Measurements from ENCODE around the gene SYNE2. TPM values are rescaled to one million over a fixed set of nuclear protein-coding genes. Genes with fewer than 3 reads are reported as not detected.
"Not testable (repeated sequence)": the region's sequence is repeated elsewhere in the genome, so short reads cannot be mapped to it uniquely, and the experiment has no call there.

SYNE2 gene
- total RNA-seq, 1 donor from 2014 or later: 36.6 TPM

DNA sequence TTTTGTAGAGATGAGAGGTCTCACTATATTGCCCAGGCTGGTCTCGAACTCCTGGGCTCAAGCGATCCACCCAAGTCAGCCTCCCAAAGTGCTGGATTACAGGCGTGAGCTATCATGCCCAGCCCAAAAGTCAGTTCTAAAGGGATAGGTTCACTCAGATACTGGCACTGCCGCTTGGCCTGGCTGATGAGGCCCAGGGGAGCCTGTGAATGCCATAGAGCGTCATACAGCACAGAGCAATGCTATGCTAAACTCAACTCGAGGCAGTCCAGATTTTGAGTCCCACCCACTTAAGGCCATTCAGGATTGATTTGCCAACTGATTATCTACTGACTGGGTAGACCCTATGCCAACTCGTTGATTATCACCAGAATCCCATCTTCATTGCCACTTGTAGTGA lies 262.0 kb downstream of the SYNE2 start:
- no peak for DNase-seq (ENCODE audit: low read depth)
- TF ChIP-seq, protein P1, sequence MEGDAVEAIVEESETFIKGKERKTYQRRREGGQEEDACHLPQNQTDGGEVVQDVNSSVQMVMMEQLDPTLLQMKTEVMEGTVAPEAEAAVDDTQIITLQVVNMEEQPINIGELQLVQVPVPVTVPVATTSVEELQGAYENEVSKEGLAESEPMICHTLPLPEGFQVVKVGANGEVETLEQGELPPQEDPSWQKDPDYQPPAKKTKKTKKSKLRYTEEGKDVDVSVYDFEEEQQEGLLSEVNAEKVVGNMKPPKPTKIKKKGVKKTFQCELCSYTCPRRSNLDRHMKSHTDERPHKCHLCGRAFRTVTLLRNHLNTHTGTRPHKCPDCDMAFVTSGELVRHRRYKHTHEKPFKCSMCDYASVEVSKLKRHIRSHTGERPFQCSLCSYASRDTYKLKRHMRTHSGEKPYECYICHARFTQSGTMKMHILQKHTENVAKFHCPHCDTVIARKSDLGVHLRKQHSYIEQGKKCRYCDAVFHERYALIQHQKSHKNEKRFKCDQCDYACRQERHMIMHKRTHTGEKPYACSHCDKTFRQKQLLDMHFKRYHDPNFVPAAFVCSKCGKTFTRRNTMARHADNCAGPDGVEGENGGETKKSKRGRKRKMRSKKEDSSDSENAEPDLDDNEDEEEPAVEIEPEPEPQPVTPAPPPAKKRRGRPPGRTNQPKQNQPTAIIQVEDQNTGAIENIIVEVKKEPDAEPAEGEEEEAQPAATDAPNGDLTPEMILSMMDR (IDR thresholded peaks at IDR 0.05; ENCODE audit: insufficient read depth, low read length, severe bottlenecking): no peak
- Histone ChIP-seq H3K4me3 (ENCODE audit: low read depth, low read length) (no peak overlapping the region), H3K27me3 (ENCODE audit: control insufficient read depth, insufficient read depth, low read length) (no peaks in the 10 kb centered on the region), H3K36me3 (ENCODE audit: control insufficient read depth, insufficient read depth, low read length) (peaks cover 3% of the 10 kb centered on the region)
- no peak for FAIRE-seq

DNA sequence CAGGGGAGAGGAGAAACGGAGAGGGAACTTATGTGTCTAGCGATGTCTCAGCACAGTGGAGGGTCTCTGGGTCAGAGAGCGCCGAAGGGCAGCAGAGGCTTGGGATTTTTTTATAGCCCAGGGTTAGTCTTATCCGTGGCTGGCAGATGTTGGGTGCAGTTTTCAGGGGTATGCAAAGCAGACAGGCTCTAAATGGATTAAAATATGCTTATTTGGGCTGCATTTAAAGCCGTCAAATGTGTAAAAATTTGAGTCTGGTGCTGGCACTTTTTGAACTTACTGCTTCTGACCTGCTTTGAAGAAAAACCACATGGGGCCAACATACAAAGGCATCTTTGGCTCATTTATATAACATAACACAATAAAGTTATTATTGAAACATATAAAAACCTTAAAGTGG lies 262.6 kb downstream of the SYNE2 start:
- DNase-seq (ENCODE audit: low read depth) (no peak), FAIRE-seq (no peak)
- Histone ChIP-seq H3K4me3 (ENCODE audit: low read depth, low read length) (no peak overlapping the region), H3K36me3 (ENCODE audit: control insufficient read depth, insufficient read depth, low read length) (peaks cover 3% of the 10 kb centered on the region), H3K27me3 (ENCODE audit: control insufficient read depth, insufficient read depth, low read length) (no peaks in the 10 kb centered on the region)
- TF ChIP-seq, protein P1 (IDR thresholded peaks at IDR 0.05; ENCODE audit: insufficient read depth, low read length, severe bottlenecking): no peak

DNA sequence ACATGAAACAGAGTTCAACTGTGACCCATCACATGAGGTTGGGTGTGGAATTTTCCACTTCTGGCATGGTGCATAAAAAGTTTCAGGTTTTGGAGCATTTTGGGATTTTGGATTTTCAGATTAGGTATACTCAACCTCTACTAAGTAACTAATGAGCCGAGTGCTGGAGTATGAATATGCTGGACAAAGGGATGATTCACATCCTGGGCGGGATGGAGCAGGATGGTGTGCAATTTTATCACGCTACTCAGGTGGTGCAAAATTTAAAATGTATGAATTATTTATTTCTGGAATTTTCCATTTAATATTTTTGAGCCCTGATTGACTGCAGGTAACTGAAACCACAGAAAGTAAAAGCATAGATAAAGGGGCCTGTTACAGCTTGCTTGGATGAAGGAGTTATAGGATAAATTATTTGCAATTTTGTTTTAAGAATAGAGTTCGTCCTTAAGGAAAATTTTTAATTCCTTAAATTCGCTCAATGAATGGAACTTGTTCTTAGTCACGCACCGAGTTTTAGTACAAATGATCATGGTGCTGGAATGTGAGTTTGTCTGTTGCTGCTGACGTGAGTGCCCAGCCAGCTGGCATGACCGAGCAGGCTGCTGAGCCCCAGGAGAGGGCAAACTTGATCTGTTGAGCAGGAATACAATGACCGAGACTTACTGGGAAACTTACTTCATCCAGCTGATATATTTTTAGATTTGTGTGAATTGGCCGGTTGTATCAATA lies 265.0 kb downstream of the SYNE2 start:
- Histone ChIP-seq H3K36me3 (ENCODE audit: control insufficient read depth, insufficient read depth, low read length) (peaks cover 7% of the 10 kb centered on the region), H3K4me3 (ENCODE audit: low read depth, low read length) (no peak overlapping the region), H3K27me3 (ENCODE audit: control insufficient read depth, insufficient read depth, low read length) (no peaks in the 10 kb centered on the region)
- TF ChIP-seq, protein P1 (IDR thresholded peaks at IDR 0.05; ENCODE audit: insufficient read depth, low read length, severe bottlenecking): no peak
- FAIRE-seq (no peak), DNase-seq (ENCODE audit: low read depth) (peak; percentile 98)

DNA sequence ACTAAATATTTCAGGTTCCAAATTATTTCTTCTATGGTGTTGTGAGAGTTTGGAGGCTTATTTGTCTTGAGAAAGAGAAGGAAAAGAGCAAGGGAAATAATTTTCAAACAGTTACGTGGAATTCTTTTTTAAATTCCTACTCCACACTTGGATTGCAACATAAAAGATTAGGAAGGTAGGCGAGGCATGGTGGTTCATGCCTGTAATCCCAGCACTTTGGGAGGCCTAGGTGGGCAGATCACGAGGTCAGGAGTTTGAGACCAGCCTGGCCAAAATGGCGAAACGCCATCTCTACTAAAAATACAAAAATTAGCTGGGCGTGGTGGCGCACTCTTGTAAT lies 265.6 kb downstream of the SYNE2 start:
- not testable (repeated sequence) for H3K4me3 ChIP-seq (ENCODE audit: low read depth, low read length); DNase-seq (ENCODE audit: low read depth); H3K36me3 ChIP-seq (ENCODE audit: control insufficient read depth, insufficient read depth, low read length); FAIRE-seq; H3K27me3 ChIP-seq (ENCODE audit: control insufficient read depth, insufficient read depth, low read length)

DNA sequence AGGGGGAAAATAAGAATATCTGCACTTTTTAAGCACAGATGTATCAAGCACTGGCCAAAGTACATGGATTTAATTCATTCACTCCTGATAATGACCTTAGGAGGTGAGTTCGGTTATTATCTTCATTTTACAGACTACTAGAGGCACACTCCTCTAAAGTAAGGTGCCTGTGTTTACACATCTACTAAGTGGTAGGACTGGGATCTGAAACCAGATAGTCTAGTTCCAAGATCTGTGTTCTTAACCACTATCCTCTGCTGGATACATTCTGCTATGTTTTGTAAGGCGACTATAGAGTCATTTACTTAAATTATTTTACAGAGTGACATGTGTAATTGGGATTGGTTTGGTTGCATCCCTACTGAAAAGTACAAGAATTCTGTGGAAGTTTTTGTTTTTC lies 266.1 kb downstream of the SYNE2 start:
- no peak for FAIRE-seq
- TF ChIP-seq, protein P1 (IDR thresholded peaks at IDR 0.05; ENCODE audit: insufficient read depth, low read length, severe bottlenecking): no peak
- H3K36me3 ChIP-seq (ENCODE audit: control insufficient read depth, insufficient read depth, low read length): peaks cover 10% of the 10 kb centered on the region
- H3K4me3 ChIP-seq (ENCODE audit: low read depth, low read length): no peak overlapping the region
- H3K27me3 ChIP-seq (ENCODE audit: control insufficient read depth, insufficient read depth, low read length): no peaks in the 10 kb centered on the region
- peak; percentile 40 for DNase-seq (ENCODE audit: low read depth)

DNA sequence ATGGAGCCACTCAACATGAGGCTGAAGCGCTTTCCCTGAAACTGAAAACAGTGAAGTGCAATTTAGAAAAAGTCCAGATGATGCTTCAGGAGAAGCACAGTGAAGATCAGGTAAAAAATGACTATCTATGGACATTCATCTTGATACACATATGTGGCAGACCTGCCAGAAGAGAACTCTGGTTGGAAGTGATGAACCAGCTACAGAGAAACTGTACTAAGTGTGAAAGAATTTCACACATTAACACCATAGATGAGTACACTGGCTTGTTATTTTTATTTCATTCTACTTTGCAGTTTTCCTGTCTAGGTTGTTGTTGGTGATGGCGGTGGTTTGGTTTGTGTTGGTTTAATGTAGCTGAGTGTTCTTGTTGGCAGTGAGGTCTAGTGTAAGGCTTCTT lies 266.7 kb downstream of the SYNE2 start:
- FAIRE-seq: no peak
- no peak for DNase-seq (ENCODE audit: low read depth)
- TF ChIP-seq, protein P1 (IDR thresholded peaks at IDR 0.05; ENCODE audit: insufficient read depth, low read length, severe bottlenecking): no peak
- no peaks in the 10 kb centered on the region for H3K27me3 ChIP-seq (ENCODE audit: control insufficient read depth, insufficient read depth, low read length)
- no peak overlapping the region for H3K4me3 ChIP-seq (ENCODE audit: low read depth, low read length)
- H3K36me3 ChIP-seq (ENCODE audit: control insufficient read depth, insufficient read depth, low read length): peaks cover 10% of the 10 kb centered on the region

Data from bronchial epithelial cell (primary cell).